GM19438 (cell line): ENCODE data around the gene FAM229A.
"Not testable (repeated sequence)": the region's sequence is repeated elsewhere in the genome, so short reads cannot be mapped to it uniquely, and the experiment has no call there.

Experiments
- ATAC-seq: cut with Tn5 transposase; IDR thresholded peaks from one replicate; pipeline ENCODE4 v1.9.1; 2021; ENCODE audit warnings: low read depth; ENCODE audit not compliant: unreplicated experiment

FAM229A gene

DNA sequence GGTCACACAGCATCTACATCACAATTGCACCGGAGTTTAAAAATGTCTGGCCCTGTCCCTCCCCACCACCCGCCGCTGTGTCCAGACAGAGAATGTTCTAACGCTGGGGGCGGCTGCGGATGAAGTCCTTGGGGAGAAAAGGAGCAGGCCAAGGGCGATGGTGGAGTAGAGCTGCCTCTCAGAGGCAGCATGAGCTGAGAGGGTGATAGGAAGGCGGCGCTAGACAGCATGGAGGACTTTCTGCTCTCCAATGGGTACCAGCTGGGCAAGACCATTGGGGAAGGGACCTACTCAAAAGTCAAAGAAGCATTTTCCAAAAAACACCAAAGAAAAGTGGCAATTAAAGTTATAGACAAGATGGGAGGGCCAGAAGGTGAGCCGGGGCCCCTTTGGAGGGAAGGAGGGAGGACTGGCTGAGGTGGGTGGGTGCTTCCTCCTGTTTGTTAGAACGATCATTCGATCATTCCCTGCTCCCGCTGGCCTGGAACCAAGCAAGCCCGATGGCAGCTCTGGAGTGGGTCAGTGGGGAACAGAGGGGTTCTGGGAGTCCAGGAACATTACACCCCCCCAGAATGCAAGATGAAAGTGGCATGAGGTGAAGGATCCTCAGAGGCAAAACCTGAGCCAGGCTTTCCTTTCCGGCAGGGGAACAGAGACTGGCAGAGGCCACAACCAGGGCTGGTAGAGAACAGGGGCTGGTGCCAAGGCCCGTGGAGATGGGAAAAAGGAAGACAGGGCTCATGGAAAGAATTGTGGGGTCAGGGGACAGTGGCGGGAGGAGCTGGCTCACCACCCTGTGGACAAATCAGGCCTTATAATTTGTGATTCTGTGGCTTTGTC, at the start of gene FAM229A, which contains the start of gene TSSK3:
Gene FAM229A, minus strand, starts transcription at position 12 of the 840 bp plus-strand sequence. CDS start 394 bp downstream, outside the sequence.
Gene TSSK3, plus strand, starts transcription at position 66 of the 840 bp plus-strand sequence. Its CDS starts 163 bp downstream, at position 229.
- ATAC-seq = no peak

DNA sequence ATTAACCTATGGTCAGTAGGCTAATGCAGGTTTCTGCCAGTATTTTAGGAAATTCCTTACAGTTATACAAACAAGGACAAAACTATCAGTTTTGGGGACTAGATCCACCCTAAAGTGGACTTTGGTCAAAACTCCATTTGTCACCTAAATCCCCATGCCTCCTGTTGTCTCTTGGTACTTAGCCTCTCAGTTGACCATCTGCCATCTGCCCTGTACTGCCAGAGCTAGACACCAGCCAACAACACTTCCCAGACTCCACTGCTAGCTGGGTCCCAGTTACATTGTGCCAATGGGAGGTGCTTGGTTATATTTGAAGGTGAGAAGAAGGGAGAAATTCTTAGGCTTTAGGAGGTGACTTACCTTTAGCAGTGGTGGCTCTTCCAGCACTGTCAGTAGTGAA, 49.0 kb upstream of the FAM229A start:
- ATAC-seq = no peak

DNA sequence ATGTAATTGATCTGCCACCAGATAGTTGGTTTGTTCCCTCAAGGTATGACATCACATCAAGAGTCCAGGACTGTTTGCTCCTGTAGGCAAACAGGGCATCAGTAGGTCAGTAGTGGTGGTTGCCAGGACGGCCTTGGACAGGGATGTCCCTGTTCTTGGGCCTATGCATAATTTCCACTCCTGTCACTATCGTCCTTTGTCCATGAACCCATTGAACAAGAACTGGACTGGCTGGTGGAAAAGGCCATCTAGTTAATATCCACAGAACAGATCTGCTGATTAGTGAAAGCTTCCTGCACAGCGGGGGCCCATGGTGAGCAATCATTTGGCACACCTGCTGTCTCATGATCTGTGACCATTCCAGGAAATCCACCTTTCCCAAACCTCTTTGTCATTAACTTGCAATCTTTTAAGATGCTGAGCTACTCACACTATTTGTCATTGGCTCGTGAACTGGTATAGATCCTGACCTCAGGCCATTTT, 44.4 kb upstream of the FAM229A start:
- no peak for ATAC-seq

DNA sequence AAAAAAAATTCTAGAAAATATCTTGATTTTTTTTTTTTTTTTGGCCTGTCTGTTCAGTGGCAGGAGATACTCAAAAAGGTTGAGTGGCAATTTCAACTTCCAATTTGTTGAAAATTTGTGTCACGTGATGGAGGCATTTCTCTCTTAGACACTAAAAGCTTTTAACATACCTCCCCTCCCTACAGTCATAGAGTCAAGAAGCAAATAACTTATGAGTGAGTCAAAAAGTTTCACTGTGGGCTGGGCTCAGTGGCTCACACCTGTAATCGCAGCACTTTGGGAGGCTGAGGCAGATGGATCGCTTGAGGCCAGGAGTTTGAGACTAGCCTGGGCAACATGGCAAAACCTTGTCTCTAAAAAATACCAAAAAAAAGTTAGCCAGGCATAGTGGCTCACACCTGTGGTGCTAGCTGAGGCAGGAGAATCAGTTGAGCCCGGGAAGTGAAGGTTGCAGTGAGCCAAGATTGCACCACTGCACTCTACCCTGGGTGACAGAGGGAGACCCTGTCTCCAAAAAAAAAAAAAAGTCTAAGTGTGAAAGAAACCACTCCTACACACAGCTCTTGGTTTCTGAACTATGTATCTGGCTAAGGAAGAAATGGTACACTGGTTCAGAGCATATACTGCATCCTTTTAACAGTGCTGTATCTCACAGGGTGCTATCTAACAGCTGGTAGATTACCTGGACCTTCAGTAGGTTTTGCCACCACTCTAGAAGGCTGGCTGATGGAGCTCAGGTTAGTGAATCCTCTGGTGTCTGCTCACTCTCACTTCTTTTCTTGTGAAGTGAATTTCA, 43.6 kb upstream of the FAM229A start:
- ATAC-seq = no peak

DNA sequence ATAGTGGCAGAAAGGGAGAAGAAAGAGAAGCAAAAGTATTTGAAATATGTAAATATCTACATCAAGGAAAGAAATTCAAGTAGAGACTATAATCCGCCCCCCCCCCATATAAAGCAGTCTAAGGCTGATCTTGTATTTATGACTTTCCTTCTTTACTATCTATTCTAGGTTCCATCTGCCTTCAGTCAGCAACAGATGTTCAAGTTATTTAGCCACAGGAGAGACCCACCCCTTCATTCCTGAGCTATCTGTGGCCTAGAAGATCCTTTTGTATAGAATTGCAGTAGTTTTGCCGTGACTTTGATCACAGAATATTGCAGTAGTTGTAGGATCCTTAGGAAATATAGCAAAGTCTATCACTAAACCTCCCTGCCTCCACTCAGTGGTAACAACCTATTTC, 42.7 kb upstream of the FAM229A start:
- no peak for ATAC-seq

GRCh38 chr1:32400876-32401631, 38.8 kb upstream of the FAM229A start:
- no peak for ATAC-seq

GRCh38 chr1:32399843-32400242, 37.6 kb upstream of the FAM229A start:
- no peak for ATAC-seq

- ATAC-seq = no peak
These were observed 36.1 kb upstream of the FAM229A start for GRCh38 chr1:32398401-32398800.

DNA sequence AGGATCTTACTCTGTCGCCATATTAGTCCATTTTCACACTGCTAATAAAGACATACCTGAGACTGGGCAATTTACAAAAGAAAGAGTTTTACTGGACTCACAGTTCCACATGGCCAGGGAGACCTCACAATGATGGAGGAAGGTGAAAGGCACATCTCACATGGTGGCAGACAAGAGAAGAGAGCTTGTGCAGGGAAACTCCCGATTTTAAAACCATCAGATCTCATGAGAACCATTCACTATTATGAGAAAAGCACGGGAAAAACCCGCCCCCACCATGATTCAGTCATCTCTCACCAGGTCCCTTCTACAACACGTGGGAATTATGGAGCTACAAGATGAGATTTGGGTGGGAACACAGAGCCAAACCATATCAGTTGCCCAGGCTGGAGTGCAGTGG, 34.2 kb upstream of the FAM229A start:
- ATAC-seq = not testable (repeated sequence)

DNA sequence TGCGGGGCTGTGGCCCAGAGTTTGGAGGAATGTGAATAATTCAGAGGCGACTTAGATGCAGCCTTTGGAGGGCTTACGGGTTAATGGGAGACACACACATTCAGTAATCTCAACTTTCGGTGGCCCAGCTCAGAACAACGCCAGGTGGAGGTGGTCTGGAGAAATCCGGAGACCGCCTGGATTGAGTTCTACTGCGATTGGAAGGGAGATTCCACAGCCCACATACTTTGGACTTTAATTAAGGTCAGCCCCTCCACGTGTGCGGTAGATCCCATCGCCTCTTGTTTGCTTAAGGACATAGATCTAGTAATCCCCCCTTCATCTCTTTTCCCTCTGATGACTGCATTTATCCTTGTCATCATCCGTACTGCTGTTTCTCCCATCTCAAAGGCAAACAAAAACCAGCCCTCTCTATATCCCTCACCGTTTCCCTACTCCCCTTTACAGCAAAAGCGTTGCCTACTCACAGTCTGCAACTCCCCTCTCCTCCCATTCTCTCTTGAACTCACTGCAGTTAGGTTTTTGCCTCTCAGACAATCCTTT, 32.7 kb upstream of the FAM229A start:
- no peak for ATAC-seq

GRCh38 chr1:32394141-32394889, 32.0 kb upstream of the FAM229A start, which contains the start of gene BSDC1:
TSS of gene BSDC1 (minus strand) at chr1:32394441. CDS start at chr1:32394414, 27 bp downstream.
- ATAC-seq = peak; percentile 97

DNA sequence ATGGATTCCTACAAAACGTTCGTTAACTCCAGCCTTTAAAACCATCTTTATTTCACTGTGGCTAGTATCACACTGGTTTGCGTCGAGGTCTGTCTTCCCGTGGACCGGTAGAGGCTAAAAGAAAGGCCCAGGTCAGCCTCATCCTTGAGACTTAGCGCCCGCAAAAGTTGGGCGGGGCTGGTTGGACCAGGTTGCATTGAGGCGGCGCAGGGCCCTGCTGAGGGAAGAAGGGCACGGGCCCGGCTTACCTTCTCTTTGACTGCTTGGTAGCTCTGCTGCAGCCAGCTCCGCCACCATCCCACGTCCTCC, 31.5 kb upstream of the FAM229A start:
- no peak for ATAC-seq

GRCh38 chr1:32393136-32393535, 30.9 kb upstream of the FAM229A start:
- no peak for ATAC-seq

GRCh38 chr1:32392325-32392724, 30.0 kb upstream of the FAM229A start:
- no peak for ATAC-seq

GRCh38 chr1:32390904-32391870, 28.9 kb upstream of the FAM229A start:
- ATAC-seq = no peak

DNA sequence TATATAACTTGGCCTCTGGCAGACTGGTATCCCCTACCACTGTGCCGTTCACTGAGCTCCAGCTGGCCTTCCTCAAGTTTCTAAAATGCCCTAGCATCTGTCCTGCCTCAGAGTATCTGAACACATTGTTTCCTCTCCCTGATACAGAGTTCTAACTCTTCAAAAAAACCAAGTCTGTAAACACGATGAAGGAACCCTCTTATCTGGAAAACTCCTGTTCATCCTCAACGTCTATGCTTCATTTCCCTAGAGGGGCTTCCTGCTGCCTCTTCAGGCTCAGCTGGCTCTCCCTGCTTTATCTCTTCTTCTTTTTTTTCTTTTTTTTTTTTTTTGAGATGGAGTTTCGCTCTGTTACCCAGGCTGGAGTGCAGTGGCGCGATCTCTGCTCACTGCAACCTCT, 26.4 kb upstream of the FAM229A start:
- ATAC-seq = no peak

- no peak for ATAC-seq
These were observed 24.5 kb upstream of the FAM229A start for GRCh38 chr1:32386676-32387392.

- ATAC-seq = no peak
These were observed 17.8 kb upstream of the FAM229A start for GRCh38 chr1:32380057-32380456.
